ENCODE results near the gene CUX1.
"Not testable (repeated sequence)": the region's sequence is repeated elsewhere in the genome, so short reads cannot be mapped to it uniquely, and the experiment has no call there.

The CUX1 gene

DNA sequence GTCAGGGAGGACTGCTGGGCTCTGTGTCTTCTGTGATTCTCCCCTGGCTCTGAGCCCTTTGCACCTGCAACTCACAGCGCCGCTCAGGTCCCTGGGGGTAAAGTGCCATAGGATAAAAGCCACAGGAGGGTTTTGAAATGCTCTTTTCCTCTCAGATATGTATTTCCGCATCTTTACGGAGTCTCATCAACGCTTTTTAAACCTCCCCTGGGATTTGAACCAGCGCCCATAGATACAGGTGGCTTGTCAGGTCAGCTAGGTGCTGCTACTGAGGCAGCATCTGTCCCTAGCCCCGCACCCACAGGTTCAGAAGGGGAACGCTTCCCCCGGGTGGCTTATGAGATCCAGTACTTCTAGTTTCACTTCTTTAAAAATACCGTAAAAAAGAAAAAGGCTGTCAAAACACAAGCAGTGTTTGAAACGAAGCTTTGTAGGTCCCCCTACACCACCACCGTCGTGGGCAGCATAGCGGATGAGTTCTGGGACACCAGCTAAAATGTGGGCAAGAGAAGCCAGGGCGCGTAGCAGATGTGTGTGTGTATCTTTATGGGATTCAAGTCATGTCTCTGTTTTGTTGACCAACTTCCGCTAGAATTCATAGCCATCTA lies 173.5 kb downstream of the CUX1 start:
- DNase-seq, result peak; percentile 48 to 57

DNA sequence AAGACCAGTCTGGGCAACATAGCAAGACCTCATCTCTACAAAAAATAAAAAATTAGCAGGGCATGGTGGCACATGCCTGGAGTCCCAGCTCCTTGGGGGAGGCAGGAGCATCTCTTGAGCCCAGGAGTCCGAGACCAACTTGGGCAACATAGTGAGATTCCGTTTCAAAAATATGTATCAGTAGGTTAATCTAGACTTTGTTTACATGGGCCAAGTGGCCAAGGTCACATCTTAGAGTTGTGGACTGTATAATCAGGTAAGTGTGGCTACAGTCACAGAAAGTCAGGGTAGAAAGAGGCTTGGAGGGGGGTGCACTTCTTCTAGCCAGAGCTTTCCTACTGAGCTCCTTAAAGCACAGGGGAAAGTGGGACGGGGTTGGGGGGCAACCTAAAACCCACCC lies 174.4 kb downstream of the CUX1 start:
- no peak for DNase-seq

DNA sequence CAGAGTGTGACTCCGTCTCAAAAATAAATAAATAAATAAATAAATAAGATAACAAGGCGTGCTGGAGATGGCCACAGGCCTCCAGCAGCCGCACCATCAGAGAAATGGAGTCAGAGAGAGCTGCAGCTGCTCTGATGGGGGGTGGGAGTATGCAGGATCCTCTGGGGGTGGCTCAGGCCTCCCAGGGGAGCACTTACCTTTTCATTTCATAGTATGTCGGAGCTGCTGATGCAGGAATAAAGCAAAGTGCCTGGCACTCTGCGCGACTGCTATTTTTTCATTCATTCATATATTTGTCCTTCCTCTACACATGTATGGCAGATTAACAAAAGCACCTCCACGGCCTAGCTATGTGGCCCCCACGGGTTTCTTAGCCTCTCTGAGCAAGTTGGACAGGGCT lies 175.9 kb downstream of the CUX1 start:
- DNase-seq, result no peak

DNA sequence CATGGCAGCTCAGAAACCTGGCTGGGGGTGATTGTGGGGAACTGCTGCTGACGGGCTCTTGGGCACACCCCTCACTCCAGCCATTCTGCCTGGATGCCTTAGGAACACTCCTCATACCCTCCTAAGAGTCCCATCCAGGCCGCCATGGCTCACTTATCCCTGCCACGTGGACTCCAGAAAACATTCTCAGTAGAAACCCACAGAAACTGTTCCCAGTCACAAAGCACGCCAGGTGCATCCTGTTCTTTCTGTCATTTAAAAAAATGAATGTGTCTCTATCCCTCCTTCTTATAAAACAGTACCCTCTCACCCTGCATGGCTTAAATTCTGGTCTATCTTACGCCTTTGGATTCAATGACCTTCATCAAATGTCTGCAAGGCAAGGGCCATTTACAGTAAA lies 177.7 kb downstream of the CUX1 start:
- DNase-seq, result no peak

DNA sequence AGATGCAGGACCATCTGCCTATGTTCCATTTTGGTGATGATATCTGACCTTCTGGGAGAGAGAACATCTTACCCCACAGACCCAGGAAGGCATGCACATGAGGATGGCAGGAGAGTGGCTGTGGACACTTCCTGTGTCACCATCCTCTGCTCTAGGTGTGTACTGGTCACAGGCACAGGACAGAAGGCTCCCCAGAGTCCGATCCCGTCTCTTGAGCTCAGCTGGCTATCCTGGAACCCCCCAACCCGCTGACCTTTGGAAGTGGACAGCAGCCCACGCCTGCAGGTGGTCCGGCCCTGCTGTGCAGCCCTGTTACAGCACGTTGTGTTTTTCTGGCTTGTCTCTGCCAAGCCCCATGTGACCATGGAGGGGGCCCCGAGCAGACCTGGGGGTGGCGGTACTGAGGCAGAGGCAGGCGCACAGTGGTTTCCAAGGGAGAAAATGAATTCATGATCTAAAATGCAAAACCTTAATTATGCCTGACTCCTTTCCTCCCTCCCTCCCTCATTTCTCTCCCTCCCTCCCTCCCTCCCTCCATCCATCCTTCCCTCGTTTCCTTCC lies 178.8 kb downstream of the CUX1 start:
- no peak for DNase-seq

DNA sequence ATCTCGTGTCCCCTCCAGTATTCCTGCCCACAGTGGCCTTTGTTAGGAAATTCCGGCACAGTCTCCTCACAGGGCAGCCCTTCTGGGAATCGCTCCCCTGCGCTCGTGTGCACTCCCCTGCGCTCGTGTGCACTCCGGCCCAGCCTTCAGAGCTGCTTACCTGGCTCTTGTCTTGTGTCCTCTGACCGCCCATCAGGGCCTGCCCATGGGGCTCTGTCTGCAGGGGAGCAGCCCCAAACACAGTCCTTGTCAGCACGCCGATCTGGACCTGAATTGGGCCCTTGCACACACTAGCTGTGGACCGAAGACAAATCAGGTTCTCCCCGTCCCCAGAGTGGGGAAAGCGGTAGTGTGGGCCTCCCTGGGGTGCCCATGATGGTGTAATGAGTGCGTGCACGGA lies 179.4 kb downstream of the CUX1 start:
- DNase-seq, result no peak

DNA sequence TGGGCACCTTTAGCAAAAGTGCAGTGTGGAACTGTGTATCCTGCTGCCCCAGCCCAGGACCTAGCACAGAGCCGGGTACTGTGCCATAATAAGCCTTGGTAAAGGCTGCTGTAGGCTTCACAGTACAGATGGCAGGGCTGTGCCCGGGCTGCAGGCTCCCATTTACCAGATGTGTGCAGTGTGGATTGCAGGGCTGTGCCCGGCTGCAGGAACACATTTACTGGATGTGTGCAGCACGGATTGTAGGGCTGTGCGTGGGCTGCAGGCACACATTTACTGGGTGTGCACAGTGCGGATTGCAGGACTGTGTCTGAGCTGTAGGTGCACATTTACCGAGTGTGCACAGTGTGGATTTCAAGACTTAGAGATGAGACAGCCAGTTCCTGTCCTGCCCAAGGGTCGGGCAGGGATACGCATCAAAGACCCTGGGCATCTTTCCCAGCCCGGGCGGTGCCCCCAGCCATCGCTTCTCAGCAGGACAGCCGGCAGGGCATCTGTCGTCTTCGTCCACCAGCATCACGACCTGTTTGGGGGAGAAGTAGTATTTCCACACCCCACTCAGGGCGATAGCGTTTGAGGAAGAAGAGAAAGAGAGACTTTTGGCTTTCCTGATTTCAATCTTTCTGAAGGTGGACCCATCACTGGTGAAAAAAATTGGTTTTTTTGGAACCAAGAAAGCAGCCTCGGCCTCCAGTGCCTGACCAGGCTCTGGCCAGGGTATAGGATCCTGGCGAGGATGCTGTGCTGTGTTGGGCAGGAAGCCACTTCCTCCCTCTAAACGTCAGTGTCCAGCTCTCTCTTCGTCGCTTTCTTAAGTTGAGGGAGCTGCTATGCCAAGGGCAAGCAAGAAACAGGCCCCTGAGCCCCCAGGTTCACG lies 180.8 kb downstream of the CUX1 start:
- DNase-seq, result no peak

DNA sequence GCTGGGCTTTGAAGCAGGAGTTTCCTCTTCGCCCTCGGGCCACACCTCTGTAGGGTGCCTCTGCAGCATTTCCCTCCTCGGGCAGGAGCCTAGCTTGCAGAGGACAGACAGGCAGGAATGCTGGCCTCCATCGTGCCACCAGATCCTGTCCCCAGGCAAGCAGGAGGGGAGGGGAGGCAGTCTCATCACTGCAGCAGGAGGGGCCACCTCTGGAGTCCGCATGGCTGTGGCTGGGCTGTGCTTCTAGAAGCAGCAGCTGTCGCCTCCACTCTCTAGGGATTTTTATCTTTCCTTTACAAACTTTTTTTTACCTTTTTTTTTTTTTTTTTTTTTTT lies 181.4 kb downstream of the CUX1 start:
- DNase-seq, result no peak

DNA sequence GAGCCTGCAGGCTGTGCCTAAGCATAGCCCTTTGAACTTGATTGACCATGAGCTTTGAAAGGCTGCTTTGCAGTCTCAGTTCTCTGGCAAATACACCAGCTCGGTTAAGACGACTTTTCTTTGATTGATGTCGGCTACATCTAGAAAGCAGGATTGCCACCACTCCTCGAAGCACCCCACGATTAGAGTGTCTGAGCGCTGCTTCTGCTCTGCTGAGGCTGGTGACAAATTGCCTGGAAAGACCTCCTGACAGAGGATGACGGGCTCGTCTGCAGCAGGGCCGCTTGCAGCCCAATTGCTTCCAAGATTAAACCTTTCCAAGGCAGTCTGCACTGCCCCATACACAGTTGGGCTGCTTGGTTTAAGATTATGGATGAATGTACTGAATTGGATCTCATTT lies 182.0 kb downstream of the CUX1 start:
- DNase-seq, result no peak

DNA sequence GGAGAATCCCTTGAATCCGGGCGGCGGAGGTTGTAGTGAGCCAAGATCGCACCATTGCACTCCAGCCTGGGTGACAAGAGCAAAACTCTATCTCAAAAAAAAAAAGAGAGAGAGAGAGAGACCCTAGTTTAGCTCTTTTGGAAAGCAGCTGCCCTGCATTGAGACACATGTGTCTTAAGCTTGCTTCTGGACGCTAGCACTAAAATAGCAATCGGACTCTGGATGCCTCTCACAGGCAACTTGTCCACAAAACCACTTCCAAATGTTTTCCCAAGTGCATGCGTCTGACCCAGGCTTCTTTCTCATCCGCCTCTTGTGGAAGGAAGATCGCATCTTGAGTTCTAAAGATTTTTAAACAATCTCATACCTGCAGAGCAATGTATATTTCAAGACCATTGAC lies 182.7 kb downstream of the CUX1 start:
- no peak for DNase-seq

DNA sequence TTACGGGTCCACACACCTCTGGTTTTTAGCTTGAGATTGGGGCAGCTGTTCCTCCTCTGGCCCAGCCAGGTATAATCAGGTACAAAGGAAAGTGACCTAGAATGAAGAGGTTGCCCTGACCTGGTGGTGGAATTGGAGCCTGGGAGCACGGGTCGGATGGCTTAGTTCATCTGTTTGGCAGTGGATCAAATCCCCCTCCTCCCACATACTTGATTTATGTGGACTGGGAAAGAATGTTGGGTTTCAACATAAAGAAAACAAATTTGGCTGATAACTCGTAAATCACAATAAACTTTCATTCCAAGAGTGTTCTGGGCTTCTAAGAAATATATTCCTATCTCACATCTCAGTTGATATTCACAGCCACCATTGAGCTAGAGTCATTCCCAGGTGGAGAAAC lies 186.8 kb downstream of the CUX1 start:
- DNase-seq, result no peak

DNA sequence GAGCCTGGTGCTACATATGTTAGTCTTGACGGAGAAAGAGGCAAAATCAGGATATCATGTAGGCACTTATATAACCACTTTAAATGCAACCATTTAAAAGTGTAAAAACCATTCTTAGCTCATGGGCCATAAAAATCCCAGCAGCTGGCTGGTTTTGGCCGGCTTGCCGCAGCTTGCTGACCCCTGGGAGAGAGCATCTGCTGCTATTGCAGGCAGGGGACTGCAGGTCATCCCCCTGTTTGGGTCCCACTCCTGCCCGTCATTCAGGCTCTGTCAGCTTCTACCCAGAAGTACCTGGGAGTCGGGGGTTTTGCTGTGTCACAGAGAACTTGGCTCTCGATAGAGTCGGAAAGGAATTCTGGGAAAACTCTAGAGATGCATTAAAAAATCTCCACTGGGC lies 187.4 kb downstream of the CUX1 start:
- DNase-seq, result no peak

DNA sequence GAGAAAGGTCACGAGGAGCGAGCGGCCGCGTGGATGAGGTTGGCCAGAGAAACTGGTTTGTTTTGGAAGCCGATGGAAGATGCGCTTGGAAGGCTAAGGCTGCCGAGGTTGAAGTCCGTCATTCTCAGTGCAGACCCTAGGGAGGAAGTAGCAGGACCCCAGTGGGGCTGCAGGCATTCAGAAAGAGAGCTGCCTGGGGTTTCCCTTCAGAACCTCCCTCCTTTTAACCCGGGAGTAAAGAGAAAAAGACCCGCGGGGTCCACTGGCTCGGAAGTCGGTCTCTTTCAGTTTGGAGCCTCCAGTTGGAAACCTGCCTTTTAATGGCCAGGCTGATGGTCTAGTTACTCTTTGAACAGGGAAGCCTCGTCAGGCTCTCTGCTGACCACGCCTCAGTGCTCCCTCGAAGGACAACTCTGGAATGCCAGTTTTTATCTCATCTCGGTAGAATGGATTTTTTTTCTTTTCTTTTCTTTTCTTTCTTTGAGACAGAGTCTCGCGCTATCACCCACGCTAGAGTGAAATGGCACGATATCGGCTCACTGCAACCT lies 188.6 kb downstream of the CUX1 start:
- no peak for DNase-seq

DNA sequence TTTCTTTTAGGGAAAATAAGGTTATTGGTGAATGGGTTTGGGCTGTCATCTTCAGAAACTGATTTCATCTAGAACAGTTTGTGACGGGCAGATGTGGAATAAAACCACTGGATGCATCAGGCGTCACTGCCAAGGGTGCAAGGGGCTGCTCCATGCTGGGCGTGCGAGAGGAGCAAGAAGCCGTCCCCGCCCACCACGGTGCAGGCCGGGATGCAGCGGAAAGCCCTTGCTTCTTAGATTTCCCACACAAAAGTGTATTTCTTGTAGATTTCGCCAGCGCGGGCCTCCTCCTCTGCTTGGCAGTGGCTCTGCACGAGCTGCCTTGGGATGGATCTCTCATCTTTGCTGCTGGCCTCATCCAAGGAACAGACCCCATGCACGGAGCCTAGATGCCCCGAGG lies 189.3 kb downstream of the CUX1 start:
- no peak for DNase-seq

DNA sequence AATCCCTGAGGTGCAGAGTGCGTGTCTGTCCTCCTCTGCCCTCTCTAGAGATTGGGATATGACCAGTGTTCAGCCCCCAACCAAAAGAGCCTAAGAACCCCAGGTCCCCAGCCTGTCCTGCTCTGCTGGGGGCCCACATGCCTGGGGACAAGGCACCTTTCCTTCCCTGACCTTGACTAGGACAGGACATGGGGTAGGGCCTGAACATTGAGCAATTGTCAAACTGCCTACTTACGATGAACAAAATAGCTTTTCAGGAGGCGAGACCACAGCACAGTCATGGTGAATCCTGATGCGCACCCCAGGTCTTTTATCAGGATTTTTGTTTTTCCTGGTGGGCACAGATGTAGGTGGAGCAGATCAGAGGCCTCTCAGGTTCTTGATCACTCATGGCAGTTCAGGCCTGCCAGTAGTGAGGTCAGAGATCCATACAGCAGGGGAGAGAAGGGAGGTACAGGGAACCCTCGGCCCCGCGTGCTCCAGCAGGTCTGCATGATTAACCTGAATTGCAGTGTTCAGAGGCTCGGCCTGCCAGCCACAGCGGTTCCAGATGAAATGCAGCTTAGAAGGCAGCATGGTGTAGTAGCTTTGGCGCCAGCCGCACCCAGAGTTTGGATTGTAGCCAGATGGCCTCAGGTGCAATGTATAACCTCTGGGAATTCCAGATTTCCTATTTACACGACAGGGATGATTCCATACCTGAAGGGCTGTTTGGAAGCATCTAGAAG lies 191.3 kb downstream of the CUX1 start:
- no peak for DNase-seq

DNA sequence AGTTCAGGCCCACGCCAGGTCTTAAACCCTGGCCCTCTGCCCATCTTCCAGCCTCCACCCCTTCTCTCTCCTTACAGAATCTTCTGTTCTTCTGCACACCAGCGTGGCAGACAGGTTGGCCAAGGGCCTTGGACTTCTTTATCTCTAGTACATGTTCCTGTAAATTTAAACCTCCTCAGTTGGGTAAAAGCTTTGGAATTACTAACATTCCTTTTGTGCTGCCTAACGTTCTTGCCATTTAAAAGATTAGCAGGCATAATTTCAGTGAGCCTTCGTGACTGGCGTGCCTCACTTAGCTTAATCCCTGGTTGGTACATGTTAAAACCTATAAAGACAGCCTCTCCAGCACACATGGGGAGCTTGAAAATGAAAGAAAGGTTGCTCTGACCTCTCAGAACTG lies 192.2 kb downstream of the CUX1 start:
- no peak for DNase-seq

DNA sequence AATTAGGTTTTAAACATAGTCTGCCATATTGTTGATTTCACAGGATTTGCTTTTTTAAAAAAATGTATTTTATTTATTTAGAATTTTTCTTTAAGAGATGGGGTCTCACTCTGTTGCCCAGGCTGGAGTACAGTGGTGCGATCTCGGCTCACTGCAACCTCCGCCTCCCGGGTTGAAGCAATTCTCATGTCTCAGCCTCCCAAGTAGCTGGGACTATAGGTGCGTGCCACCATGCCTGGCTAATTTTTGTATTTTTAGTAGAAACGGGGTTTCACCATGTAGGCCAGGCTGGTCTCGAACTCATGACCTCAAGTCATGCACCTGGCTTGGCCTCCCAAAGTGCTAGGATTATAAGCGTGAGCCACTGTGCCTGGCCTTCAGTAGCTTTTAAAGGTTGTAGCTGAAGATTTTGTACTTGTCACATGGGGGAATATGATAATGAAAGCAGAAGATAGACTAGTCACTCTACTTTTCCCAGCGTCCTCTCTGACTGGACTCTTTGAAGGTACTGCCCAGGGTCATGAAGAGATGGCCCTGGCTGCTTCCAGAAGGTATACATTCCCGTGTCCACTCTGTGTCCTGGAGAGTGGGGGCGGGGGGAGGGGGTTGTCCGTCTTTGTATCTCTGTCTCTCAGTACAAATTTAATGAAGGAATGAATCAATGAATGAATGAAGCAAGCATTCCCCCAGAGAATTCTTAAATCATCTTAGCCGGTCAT lies 194.8 kb downstream of the CUX1 start:
- not testable (repeated sequence) for DNase-seq

DNA sequence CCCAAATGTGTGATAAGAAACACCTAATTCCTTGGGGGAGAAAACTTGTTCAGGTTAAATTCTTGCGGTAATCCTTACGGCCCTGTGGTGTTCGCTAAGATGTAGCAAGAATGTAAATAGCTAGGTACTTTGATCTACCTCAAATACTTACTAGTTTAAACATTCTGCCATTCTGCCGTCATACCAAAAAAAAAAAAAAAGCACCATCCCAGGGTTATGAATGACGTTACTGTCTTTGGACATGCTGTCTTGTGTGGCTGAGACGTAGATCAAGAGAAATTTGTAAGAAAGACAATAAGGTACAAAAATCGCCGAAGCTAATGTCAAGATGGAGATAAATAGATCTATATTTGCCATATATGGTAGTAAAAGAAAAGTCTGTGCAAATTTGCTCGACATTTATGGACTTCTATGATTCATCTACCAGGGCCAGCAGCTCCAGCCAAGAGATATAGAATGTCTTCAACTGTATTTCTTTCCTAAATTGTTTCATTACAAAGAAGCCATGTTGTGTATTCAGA lies 195.6 kb downstream of the CUX1 start:
- no peak for DNase-seq

DNA sequence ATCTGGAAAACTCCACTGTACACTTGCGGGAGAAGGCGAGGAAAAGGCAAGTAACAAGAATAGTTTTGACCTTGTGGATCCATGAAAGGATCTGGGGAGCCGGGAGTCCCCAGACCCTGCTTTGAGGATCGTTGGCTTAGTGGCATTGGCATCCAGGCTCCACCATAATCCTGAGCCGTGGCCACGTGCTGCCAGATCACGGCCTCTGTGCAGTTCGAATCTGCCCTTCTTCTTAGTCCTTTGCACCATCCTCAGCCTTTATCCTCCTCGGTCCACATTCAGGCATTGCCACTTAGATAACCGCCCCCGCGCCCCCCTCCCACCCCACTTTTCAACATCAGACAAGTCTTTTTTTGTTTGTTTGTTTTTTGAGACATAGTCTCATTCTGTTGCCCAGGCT lies 201.4 kb downstream of the CUX1 start:
- DNase-seq, result no peak

DNA sequence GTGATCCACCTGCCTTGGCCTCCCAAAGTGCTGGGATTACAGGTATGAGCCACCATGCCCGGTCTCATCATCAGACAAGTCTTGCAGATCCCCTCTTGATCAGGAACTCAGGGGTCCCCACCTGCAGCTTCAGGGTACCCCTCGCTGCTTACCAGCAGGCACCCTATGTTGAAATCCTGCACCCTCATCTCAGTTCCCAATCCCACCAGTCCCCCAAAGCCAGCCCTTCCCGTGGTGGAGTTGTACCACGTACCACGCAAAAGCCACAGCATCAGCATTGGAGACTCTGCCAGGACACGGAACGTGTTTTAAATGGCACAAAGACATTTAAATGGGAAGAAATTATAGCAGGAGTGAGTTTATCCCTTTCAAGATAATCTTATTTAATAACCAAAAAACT lies 202.0 kb downstream of the CUX1 start:
- no peak for DNase-seq

DNA sequence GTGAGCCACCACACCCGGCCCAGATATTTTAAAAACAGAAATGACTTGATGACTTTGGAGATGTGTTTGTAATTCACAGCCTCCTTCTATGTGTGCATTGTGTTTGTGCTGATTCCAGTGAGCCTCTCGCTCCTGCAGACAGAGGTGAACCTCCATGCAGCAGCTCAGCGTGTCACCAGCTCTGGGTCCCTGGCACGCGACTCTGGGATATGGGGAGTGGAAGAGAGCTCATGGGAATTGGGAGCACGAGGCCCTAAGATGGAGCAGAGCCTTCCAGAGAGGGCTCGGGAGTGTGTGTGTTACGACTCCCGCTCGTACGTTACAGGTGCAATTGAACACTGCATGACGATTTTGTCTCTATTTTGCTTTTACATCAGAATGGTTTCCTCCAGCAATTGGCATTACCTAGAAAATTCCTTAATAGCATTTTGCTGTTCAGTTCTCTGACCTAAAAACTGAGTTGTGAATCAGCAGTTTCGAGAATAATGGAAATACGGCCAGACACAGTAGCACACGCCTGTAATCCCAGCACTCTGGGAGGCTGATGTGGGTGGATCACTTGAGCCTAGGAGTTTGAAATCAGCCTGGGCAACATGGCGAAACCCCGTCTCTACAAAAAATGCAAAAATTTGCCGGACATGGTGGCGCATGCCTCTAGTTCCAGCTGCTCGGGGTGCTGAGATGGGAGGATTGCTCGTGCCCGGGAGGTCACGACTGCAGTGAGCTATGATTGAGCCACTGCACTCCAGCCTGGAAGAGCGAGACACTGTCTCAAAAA lies 204.6 kb downstream of the CUX1 start:
- DNase-seq, result no peak
